OCI-LY7 (cell line): ENCODE results near the gene RASIP1. TPM values are rescaled to one million over a fixed set of nuclear protein-coding genes. Genes with fewer than 3 reads are reported as not detected.
"Not testable (repeated sequence)": the region's sequence is repeated elsewhere in the genome, so short reads cannot be mapped to it uniquely, and the experiment has no call there.

ENCODE experiments used
- BruUV-seq: library from RNA; stranded (reverse); fragments of 400-500 nt; replicated peaks from 2 replicates; lab custom pipeline; 2021; lab: Mats Ljungman, UMichigan
- CTCF ChIA-PET: fragments of 300-600 bp; sonication (Branson Sonifier 250); formaldehyde crosslinking; loops from one replicate; lab custom pipeline; 2022; ENCODE audit warnings: antibody characterized with exemption; ENCODE audit not compliant: unreplicated experiment; lab: Charles Lee
- POLR2A ChIA-PET: fragments of 300-600 bp; sonication (Branson Sonifier 250); formaldehyde crosslinking; loops from one replicate; lab custom pipeline; 2022; ENCODE audit warnings: antibody characterized with exemption; lab: Charles Lee
- DNase-seq: peaks from one replicate; pipeline ENCODE4 v3.0.0-alpha.2; 2015; ENCODE audit warnings: low spot score
- H2AFZ ChIP-seq: fragments of 200-600 bp; sonication (generic), shearing (Covaris generic); 2 replicates; pipeline ENCODE4 v1.6.1; 2014; ENCODE audit warnings: mild to moderate bottlenecking, antibody characterized with exemption, low read length, moderate library complexity
- H3K27ac ChIP-seq: fragments of 200-600 bp; sonication (generic); 2 replicates; pipeline ENCODE4 v1.5.1; 2014; ENCODE audit warnings: mixed run types, low read depth, mild to moderate bottlenecking, moderate library complexity, low read length, inconsistent platforms; ENCODE audit not compliant: poor library complexity, severe bottlenecking
- H3K36me3 ChIP-seq: fragments of 200-600 bp; sonication (generic); 2 replicates; pipeline ENCODE4 v1.6.1; 2014; ENCODE audit warnings: mild to moderate bottlenecking, antibody characterized with exemption, low read length, moderate library complexity, mixed read lengths; ENCODE audit not compliant: insufficient read depth
- H3K4me1 ChIP-seq: fragments of 200-600 bp; sonication (generic); 2 replicates; pipeline ENCODE4 v1.5.1; 2014; ENCODE audit warnings: mild to moderate bottlenecking, low read length; ENCODE audit not compliant: insufficient read depth, poor library complexity, severe bottlenecking
- H3K4me2 ChIP-seq: fragments of 200-600 bp; sonication (generic); 2 replicates; pipeline ENCODE4 v1.6.1; 2014; ENCODE audit warnings: mild to moderate bottlenecking, low read length
- H3K4me3 ChIP-seq: fragments of 200-600 bp; sonication (generic); 2 replicates; pipeline ENCODE4 v1.5.1; 2014; ENCODE audit warnings: mild to moderate bottlenecking, low read depth, low read length; ENCODE audit not compliant: poor library complexity, severe bottlenecking
- H3K79me2 ChIP-seq: fragments of 200-600 bp; sonication (generic); 2 replicates; pipeline ENCODE4 v1.6.1; 2016; ENCODE audit warnings: low read depth, mild to moderate bottlenecking, low read length, moderate library complexity, mixed read lengths; ENCODE audit not compliant: insufficient read depth
- H3K9me2 ChIP-seq: fragments of 200-600 bp; sonication (generic); 2 replicates; pipeline ENCODE4 v1.6.1; 2016; ENCODE audit warnings: mild to moderate bottlenecking, low read length, mixed read lengths; ENCODE audit not compliant: insufficient read depth
- H3K9me3 ChIP-seq: fragments of 200-600 bp; sonication (generic); 2 replicates; pipeline ENCODE4 v1.6.1; 2014; ENCODE audit warnings: mild to moderate bottlenecking, mixed run types, low read length, mixed read lengths
- H4K20me1 ChIP-seq: fragments of 200-600 bp; sonication (generic); 2 replicates; pipeline ENCODE4 v1.6.1; 2014; ENCODE audit warnings: mild to moderate bottlenecking, antibody characterized with exemption, low read length, moderate library complexity, mixed read lengths; ENCODE audit not compliant: insufficient read depth
- CTCF ChIP-seq: fragments of 200-600 bp; sonication (generic); conservative IDR thresholded peaks from 2 replicates; pipeline ENCODE4 v1.5.1; 2014; ENCODE audit warnings: mild to moderate bottlenecking, antibody characterized with exemption, low read length, moderate library complexity, mixed read lengths
- EZH2phosphoT487 ChIP-seq: fragments of 200-600 bp; sonication (generic); IDR thresholded peaks from 2 replicates; pipeline ENCODE4 v1.6.1; 2018; ENCODE audit warnings: low read depth, borderline replicate concordance, mild to moderate bottlenecking, mixed run types, antibody characterized with exemption, low read length, moderate library complexity, mixed read lengths
- intact Hi-C: fragments of 100-400 bp; cut with micrococcal nuclease; formaldehyde crosslinking; loops from one replicate; pipeline ENCODE4 v1.10.0; 2022; ENCODE audit not compliant: unreplicated experiment
- total RNA-seq, 2 experiments: library from RNA; depleted of rRNA in 1 of 2; stranded (reverse); fragments of >200 nt in 1 of 2; shearing (Covaris generic) in 1 of 2; gene quantifications; 2 replicates each; pipeline ENCODE4 v1.2.3, GENCODE V29; 2014 to 2022

RASIP1 gene
- total RNA-seq, 2 experiments from 2014 or later: 0.09 to 0.36 TPM

GRCh38 chr19:48687776-48688175, 52.6 kb downstream of the RASIP1 start:
- Histone ChIP-seq H3K9me3 (no peaks in the 10 kb centered on the region), H3K36me3 (no peaks in the 10 kb centered on the region), H3K4me3 (no peak overlapping the region), H3K9me2 (no peaks in the 10 kb centered on the region), H3K27ac (no peak overlapping the region), H3K4me2 (no peak overlapping the region), H3K79me2 (no peaks in the 10 kb centered on the region), H3K4me1 (no peaks in the 10 kb centered on the region), H2AFZ (no peak overlapping the region), H4K20me1 (no peaks in the 10 kb centered on the region)
- DNase-seq: no peak
- intact Hi-C loops: no loop called here
- POLR2A ChIA-PET: no interaction called here
- no peak for TF ChIP-seq EZH2phosphoT487
- no peak for TF ChIP-seq CTCF
- CTCF ChIA-PET: no interaction called here
- no TSS peak for BruUV-seq

DNA sequence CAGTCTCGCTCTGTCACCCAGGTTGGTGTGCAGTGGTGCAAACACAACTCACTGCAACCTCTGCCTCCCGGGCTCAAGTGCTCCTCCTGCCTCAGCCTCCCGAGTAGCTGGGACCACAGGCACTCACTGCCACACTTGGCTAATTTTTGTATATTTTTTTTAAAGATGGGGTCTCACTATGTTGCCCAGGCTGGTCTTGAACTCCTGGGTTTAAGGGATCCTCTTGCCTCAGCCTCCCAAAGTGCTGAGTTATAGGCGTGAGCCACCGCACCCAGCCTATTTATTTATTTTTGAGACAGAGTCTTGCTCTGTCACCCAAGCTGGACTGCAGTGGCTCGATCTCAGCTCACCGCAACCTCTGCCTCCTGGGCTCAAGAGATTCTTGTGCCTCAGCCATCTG, 53.8 kb downstream of the RASIP1 start:
- H3K79me2 ChIP-seq, H3K9me2 ChIP-seq, H4K20me1 ChIP-seq, H3K27ac ChIP-seq, CTCF ChIA-PET, DNase-seq, H3K9me3 ChIP-seq, BruUV-seq, H3K36me3 ChIP-seq, intact Hi-C loops, H3K4me2 ChIP-seq, H3K4me1 ChIP-seq, H2AFZ ChIP-seq, H3K4me3 ChIP-seq: not testable (repeated sequence)
- POLR2A ChIA-PET: interaction anchor here (0.7 kb wide), 1 partner anchor 9 kb away, joined by 6 read pairs; the partner anchor contains the start of gene FUT2

DNA sequence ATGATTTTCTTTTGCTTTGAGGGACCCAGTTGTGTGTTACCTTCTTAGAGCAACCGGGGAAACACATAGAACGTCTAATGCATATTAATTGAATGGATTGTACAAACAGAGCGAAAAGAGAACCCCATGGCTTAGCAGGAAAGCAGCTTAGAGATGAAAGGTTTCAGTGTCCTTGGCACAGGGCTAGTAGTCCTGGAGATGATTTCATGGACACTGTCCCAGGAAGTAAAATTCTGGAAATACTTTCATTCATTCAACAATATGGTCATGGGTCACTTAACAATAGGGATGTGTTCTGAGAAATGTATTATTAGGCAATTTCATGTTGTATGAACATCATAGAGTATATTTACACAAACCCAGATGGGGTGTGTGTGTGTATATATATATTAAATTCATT, 54.3 kb downstream of the RASIP1 start:
- no TSS peak for BruUV-seq
- H3K36me3 ChIP-seq: no peaks in the 10 kb centered on the region
- H3K9me2 ChIP-seq: no peaks in the 10 kb centered on the region
- TF ChIP-seq EZH2phosphoT487 (no peak), CTCF (no peak)
- H3K4me3 ChIP-seq: no peak overlapping the region
- no peaks in the 10 kb centered on the region for H3K9me3 ChIP-seq
- intact Hi-C loops: no loop called here
- no peaks in the 10 kb centered on the region for H3K79me2 ChIP-seq
- POLR2A ChIA-PET: interaction anchor here (0.7 kb wide), 1 partner anchor 10 kb away, joined by 6 read pairs; the partner anchor contains the start of gene FUT2
- CTCF ChIA-PET: no interaction called here
- no peak overlapping the region for H3K27ac ChIP-seq
- H3K4me1 ChIP-seq: no peaks in the 10 kb centered on the region
- DNase-seq: no peak
- no peaks in the 10 kb centered on the region for H4K20me1 ChIP-seq
- no peak overlapping the region for H3K4me2 ChIP-seq
- H2AFZ ChIP-seq: no peak overlapping the region
